OCI-LY7 (cell line): Measurements from ENCODE around the gene IMPA2.

Experiments used
- CTCF ChIP-seq: fragments of 200-600 bp; sonication (generic); conservative IDR thresholded peaks from 2 replicates; pipeline ENCODE4 v1.5.1; 2014; ENCODE audit warnings: mild to moderate bottlenecking, antibody characterized with exemption, low read length, moderate library complexity, mixed read lengths
- EZH2phosphoT487 ChIP-seq: fragments of 200-600 bp; sonication (generic); IDR thresholded peaks from 2 replicates; pipeline ENCODE4 v1.6.1; 2018; ENCODE audit warnings: low read depth, borderline replicate concordance, mild to moderate bottlenecking, mixed run types, antibody characterized with exemption, low read length, moderate library complexity, mixed read lengths

- no peak for TF ChIP-seq CTCF
- no peak for TF ChIP-seq EZH2phosphoT487
Observed at GRCh38 chr18:12006488-12006840, 25.2 kb downstream of the IMPA2 start.
